HEK293 (cell line): Measurements from ENCODE around the gene SLC35B4.

Source experiments
- CTCF ChIA-PET: fragments of 350-600 bp; formaldehyde crosslinking; extraction: SDS; loops from one replicate; lab custom pipeline; 2021; ENCODE audit warnings: antibody characterized with exemption; lab: Yijun Ruan, JAX
- POLR2A ChIA-PET: fragments of 300-600 bp; formaldehyde crosslinking; extraction: SDS; loops from one replicate; lab custom pipeline; 2020; ENCODE audit warnings: antibody characterized with exemption, inconsistent platforms; lab: Yijun Ruan, JAX
- H3K27ac ChIP-seq: fragments of 200-500 bp; sonication (Bioruptor generic); 2 replicates; pipeline ENCODE4 v1.5.1; 2014; ENCODE audit warnings: low read depth, low read length, control low read depth, inconsistent platforms; ENCODE audit errors: extremely low read depth
- H3K36me3 ChIP-seq, 2 experiments: fragments of 200-500 bp in 1 of 2; sonication (Bioruptor generic) in 1 of 2; 1 replicate in 1 of 2; 2 replicates in 1 of 2; pipeline ENCODE4 v1.5.1; 2014 to 2017; ENCODE audit warnings: inconsistent platforms in 2 of 2, low read length in 2 of 2; ENCODE audit not compliant: control insufficient read depth in 2 of 2, insufficient read depth in 1 of 2
- H3K4me1 ChIP-seq: fragments of 200-500 bp; sonication (Bioruptor generic); 2 replicates; pipeline ENCODE4 v1.5.1; 2014; ENCODE audit warnings: mild to moderate bottlenecking, low read length, inconsistent platforms; ENCODE audit not compliant: control insufficient read depth, insufficient read depth
- H3K4me3 ChIP-seq: 2 replicates; pipeline ENCODE4 v1.5.1; 2011; ENCODE audit warnings: low read depth, mild to moderate bottlenecking, control low read depth, low read length, moderate library complexity
- H3K9me3 ChIP-seq: fragments of 200-500 bp; sonication (Bioruptor generic); 2 replicates; pipeline ENCODE4 v1.5.1; 2014; ENCODE audit warnings: low read depth, low read length, inconsistent platforms; ENCODE audit not compliant: control insufficient read depth, insufficient read depth
- FEZF1 ChIP-seq: fragments of 450-650 bp; formaldehyde crosslinking; IDR thresholded peaks from 2 replicates; pipeline ENCODE4 v1.5.1; 2016; ENCODE audit warnings: missing biosample characterization, missing genetic modification characterization
- HIC1 ChIP-seq: fragments of 450-650 bp; formaldehyde crosslinking; IDR thresholded peaks from 2 replicates; pipeline ENCODE4 v1.5.1; 2016; ENCODE audit warnings: missing biosample characterization, missing genetic modification characterization
- MYNN ChIP-seq: fragments of 450-650 bp; formaldehyde crosslinking; IDR thresholded peaks from 2 replicates; pipeline ENCODE4 v1.5.1; 2016; ENCODE audit warnings: missing biosample characterization, missing genetic modification characterization, borderline replicate concordance
- OVOL3 ChIP-seq: fragments of 450-650 bp; formaldehyde crosslinking; IDR thresholded peaks from 2 replicates; pipeline ENCODE4 v1.5.1; 2016; ENCODE audit warnings: missing biosample characterization, missing genetic modification characterization
- PRDM1 ChIP-seq: fragments of 450-650 bp; formaldehyde crosslinking; IDR thresholded peaks from 2 replicates; pipeline ENCODE4; 2016; ENCODE audit warnings: missing biosample characterization, missing genetic modification characterization
- RBAK ChIP-seq: fragments of 450-650 bp; formaldehyde crosslinking; IDR thresholded peaks from 2 replicates; pipeline ENCODE4 v1.5.1; 2016; ENCODE audit warnings: missing biosample characterization, missing genetic modification characterization
- REPIN1 ChIP-seq: fragments of 450-650 bp; formaldehyde crosslinking; IDR thresholded peaks from 2 replicates; pipeline ENCODE4 v1.5.1; 2017; ENCODE audit warnings: missing biosample characterization, missing genetic modification characterization, low read depth
- WT1 ChIP-seq: fragments of 450-650 bp; formaldehyde crosslinking; IDR thresholded peaks from 2 replicates; pipeline ENCODE4 v1.5.1; 2016; ENCODE audit warnings: missing biosample characterization, missing genetic modification characterization
- ZBTB48 ChIP-seq: fragments of 450-650 bp; formaldehyde crosslinking; IDR thresholded peaks from 2 replicates; pipeline ENCODE4 v1.5.1; 2016; ENCODE audit warnings: missing biosample characterization, missing genetic modification characterization
- ZFP37 ChIP-seq: fragments of 450-650 bp; formaldehyde crosslinking; IDR thresholded peaks from 2 replicates; pipeline ENCODE4 v1.5.1; 2016; ENCODE audit warnings: missing biosample characterization, missing genetic modification characterization
- ZIC2 ChIP-seq: fragments of 450-650 bp; formaldehyde crosslinking; IDR thresholded peaks from 2 replicates; pipeline ENCODE4 v1.5.1; 2016; ENCODE audit warnings: missing biosample characterization, missing genetic modification characterization
- ZNF10 ChIP-seq: fragments of 450-650 bp; formaldehyde crosslinking; IDR thresholded peaks from 2 replicates; pipeline ENCODE4 v1.5.1; 2017; ENCODE audit warnings: missing biosample characterization, missing genetic modification characterization
- ZNF169 ChIP-seq: fragments of 450-650 bp; formaldehyde crosslinking; IDR thresholded peaks from 2 replicates; pipeline ENCODE4 v1.5.1; 2016; ENCODE audit warnings: missing biosample characterization, missing genetic modification characterization
- ZNF2 ChIP-seq: fragments of 450-650 bp; formaldehyde crosslinking; IDR thresholded peaks from 2 replicates; pipeline ENCODE4 v1.5.1; 2016; ENCODE audit warnings: missing biosample characterization, missing genetic modification characterization
- ZNF202 ChIP-seq: fragments of 450-650 bp; formaldehyde crosslinking; IDR thresholded peaks from 2 replicates; pipeline ENCODE4 v1.5.1; 2016; ENCODE audit warnings: missing biosample characterization, missing genetic modification characterization, borderline replicate concordance
- ZNF211 ChIP-seq: fragments of 450-650 bp; formaldehyde crosslinking; IDR thresholded peaks from 2 replicates; pipeline ENCODE4 v1.5.1; 2016; ENCODE audit warnings: low read depth, missing biosample characterization, missing genetic modification characterization
- ZNF221 ChIP-seq: fragments of 450-650 bp; formaldehyde crosslinking; IDR thresholded peaks from 2 replicates; pipeline ENCODE4 v1.5.1; 2017; ENCODE audit warnings: missing biosample characterization, missing genetic modification characterization, borderline replicate concordance
- ZNF23 ChIP-seq: fragments of 450-650 bp; formaldehyde crosslinking; IDR thresholded peaks from 2 replicates; pipeline ENCODE4 v1.5.1; 2016; ENCODE audit warnings: missing biosample characterization, missing genetic modification characterization, borderline replicate concordance
- ZNF248 ChIP-seq: fragments of 450-650 bp; formaldehyde crosslinking; IDR thresholded peaks from 2 replicates; pipeline ENCODE4 v1.5.1; 2017; ENCODE audit warnings: missing biosample characterization, missing genetic modification characterization
- ZNF302 ChIP-seq: fragments of 450-650 bp; formaldehyde crosslinking; IDR thresholded peaks from 2 replicates; pipeline ENCODE4 v1.5.1; 2016; ENCODE audit warnings: missing biosample characterization, missing genetic modification characterization, low read depth
- ZNF311 ChIP-seq: fragments of 450-650 bp; formaldehyde crosslinking; IDR thresholded peaks from 2 replicates; pipeline ENCODE4 v1.5.1; 2017; ENCODE audit warnings: missing biosample characterization, missing genetic modification characterization, borderline replicate concordance
- ZNF426 ChIP-seq: fragments of 450-650 bp; formaldehyde crosslinking; IDR thresholded peaks from 2 replicates; pipeline ENCODE4 v1.5.1; 2017; ENCODE audit warnings: missing biosample characterization, missing genetic modification characterization, mild to moderate bottlenecking, inconsistent platforms, moderate library complexity
- ZNF48 ChIP-seq: fragments of 450-650 bp; formaldehyde crosslinking; IDR thresholded peaks from 2 replicates; pipeline ENCODE4 v1.5.1; 2016; ENCODE audit warnings: missing biosample characterization, missing genetic modification characterization
- ZNF510 ChIP-seq: fragments of 450-650 bp; formaldehyde crosslinking; IDR thresholded peaks from 2 replicates; pipeline ENCODE4 v1.5.1; 2018; ENCODE audit warnings: mild to moderate bottlenecking, missing genetic modification characterization, missing biosample characterization; ENCODE audit not compliant: insufficient replicate concordance
- ZNF658 ChIP-seq: fragments of 450-650 bp; formaldehyde crosslinking; IDR thresholded peaks from 2 replicates; pipeline ENCODE4; 2016; ENCODE audit warnings: missing biosample characterization, missing genetic modification characterization
- ZNF660 ChIP-seq: fragments of 450-650 bp; IDR thresholded peaks from 2 replicates; pipeline ENCODE4 v1.5.1; 2018; ENCODE audit warnings: missing biosample characterization, mild to moderate bottlenecking, missing genetic modification characterization
- TF ChIP-seq, protein P1 (sequence below): fragments of 450-650 bp; formaldehyde crosslinking; IDR thresholded peaks from 2 replicates; pipeline ENCODE4 v1.5.1; 2016; ENCODE audit warnings: missing biosample characterization, missing genetic modification characterization

SLC35B4 gene

DNA sequence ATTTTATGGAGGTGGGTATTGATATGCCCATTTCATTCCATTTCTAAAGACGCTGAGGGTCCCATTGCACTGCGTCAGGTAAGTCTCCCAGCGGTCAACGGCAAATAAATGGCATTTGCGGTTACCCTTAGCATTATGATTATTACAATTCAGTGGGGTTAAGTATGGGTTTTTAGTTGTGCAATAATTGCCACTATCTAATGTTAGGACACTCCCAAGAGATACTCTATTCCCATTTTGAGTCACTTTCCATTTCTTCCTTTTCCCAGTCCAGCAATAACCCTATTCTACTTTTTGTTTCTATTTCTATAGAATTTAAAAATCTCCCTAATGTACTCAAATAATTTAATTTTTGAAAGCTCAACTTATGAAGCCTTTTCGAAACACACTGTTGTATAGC, 4.0 kb downstream of the SLC35B4 start:
- POLR2A ChIA-PET, result no interaction called here
- Histone ChIP-seq H3K4me1 (no peaks in the 10 kb centered on the region), H3K36me3 (peaks cover 0 to 23% of the 10 kb centered on the region in 2 experiments; a peak in 1 of 3 replicates), H3K27ac (no peak overlapping the region), H3K9me3 (no peaks in the 10 kb centered on the region), H3K4me3 (no peak overlapping the region)
- TF ChIP-seq ZNF302 (tag by site-specific recombination) (no peak), ZNF658 (tag by site-specific recombination) (no peak), ZIC2 (tag by site-specific recombination) (no peak), ZNF2 (tag by site-specific recombination) (no peak), ZNF10 (tag by site-specific recombination) (no peak), HIC1 (tag by site-specific recombination) (no peak), ZNF660 (tag by site-specific recombination) (no peak)
- CTCF ChIA-PET, result interaction anchor here (0.7 kb wide), 1 partner anchor 1994 kb away, joined by 4 read pairs; no protein-coding TSS in a partner anchor

- POLR2A ChIA-PET, result no interaction called here
- CTCF ChIA-PET, result no interaction called here
- H3K36me3 ChIP-seq, result peaks cover 0 to 26% of the 10 kb centered on the region in 2 experiments; a peak in 1 of 3 replicates
- TF ChIP-seq ZNF248 (tag by site-specific recombination) (no peak), ZNF23 (no peak), ZNF169 (no peak), ZFP37 (tag by site-specific recombination) (no peak), OVOL3 (no peak), ZNF48 (tag by site-specific recombination) (no peak), ZNF510 (tag by site-specific recombination) (no peak), PRDM1 (no peak), REPIN1 (tag by site-specific recombination) (no peak), ZNF426 (no peak), MYNN (no peak), RBAK (no peak), ZNF311 (tag by site-specific recombination) (no peak)
- no peak overlapping the region for H3K27ac ChIP-seq
- H3K4me1 ChIP-seq, result no peaks in the 10 kb centered on the region
- H3K9me3 ChIP-seq, result no peaks in the 10 kb centered on the region
- no peak overlapping the region for H3K4me3 ChIP-seq
Observed at GRCh38 chr7:134311807-134312206, 4.9 kb downstream of the SLC35B4 start.

- no peak overlapping the region for H3K27ac ChIP-seq
- POLR2A ChIA-PET, result no interaction called here
Observed at GRCh38 chr7:134308548-134308947, 8.2 kb downstream of the SLC35B4 start.

More at GRCh38 chr7:134308548-134308947, 8.2 kb downstream of the SLC35B4 start:
- H3K9me3 ChIP-seq, result no peaks in the 10 kb centered on the region
- H3K4me1 ChIP-seq, result no peaks in the 10 kb centered on the region
- H3K36me3 ChIP-seq, result peaks cover 5 to 54% of the 10 kb centered on the region in 2 experiments; a peak in 2 of 3 replicates
- H3K4me3 ChIP-seq, result no peak overlapping the region
- no peak for TF ChIP-seq ZNF202 (tag by site-specific recombination)
- TF ChIP-seq ZNF221 (tag by site-specific recombination), result no peak
- TF ChIP-seq ZNF211 (tag by site-specific recombination), result no peak
- TF ChIP-seq WT1, result no peak
- TF ChIP-seq FEZF1 (tag by site-specific recombination), result no peak
- no peak for TF ChIP-seq ZNF23
- TF ChIP-seq, protein P1, sequence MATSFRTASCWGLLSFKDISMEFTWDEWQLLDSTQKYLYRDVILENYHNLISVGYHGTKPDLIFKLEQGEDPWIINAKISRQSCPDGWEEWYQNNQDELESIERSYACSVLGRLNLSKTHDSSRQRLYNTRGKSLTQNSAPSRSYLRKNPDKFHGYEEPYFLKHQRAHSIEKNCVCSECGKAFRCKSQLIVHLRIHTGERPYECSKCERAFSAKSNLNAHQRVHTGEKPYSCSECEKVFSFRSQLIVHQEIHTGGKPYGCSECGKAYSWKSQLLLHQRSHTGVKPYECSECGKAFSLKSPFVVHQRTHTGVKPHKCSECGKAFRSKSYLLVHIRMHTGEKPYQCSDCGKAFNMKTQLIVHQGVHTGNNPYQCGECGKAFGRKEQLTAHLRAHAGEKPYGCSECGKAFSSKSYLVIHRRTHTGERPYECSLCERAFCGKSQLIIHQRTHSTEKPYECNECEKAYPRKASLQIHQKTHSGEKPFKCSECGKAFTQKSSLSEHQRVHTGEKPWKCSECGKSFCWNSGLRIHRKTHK, result no peak
- TF ChIP-seq ZNF302 (tag by site-specific recombination), result no peak
- no peak for TF ChIP-seq ZIC2 (tag by site-specific recombination)
- no peak for TF ChIP-seq ZBTB48
- CTCF ChIA-PET, result no interaction called here
